GM18508 (cell line): ENCODE results near the gene FSTL4.

ENCODE experiments used
- ATAC-seq: cut with Tn5 transposase; IDR thresholded peaks from one replicate; pipeline ENCODE4 v1.9.1; 2021; ENCODE audit warnings: moderate number of reproducible peaks; ENCODE audit not compliant: insufficient read depth, unreplicated experiment

Gene FSTL4

DNA sequence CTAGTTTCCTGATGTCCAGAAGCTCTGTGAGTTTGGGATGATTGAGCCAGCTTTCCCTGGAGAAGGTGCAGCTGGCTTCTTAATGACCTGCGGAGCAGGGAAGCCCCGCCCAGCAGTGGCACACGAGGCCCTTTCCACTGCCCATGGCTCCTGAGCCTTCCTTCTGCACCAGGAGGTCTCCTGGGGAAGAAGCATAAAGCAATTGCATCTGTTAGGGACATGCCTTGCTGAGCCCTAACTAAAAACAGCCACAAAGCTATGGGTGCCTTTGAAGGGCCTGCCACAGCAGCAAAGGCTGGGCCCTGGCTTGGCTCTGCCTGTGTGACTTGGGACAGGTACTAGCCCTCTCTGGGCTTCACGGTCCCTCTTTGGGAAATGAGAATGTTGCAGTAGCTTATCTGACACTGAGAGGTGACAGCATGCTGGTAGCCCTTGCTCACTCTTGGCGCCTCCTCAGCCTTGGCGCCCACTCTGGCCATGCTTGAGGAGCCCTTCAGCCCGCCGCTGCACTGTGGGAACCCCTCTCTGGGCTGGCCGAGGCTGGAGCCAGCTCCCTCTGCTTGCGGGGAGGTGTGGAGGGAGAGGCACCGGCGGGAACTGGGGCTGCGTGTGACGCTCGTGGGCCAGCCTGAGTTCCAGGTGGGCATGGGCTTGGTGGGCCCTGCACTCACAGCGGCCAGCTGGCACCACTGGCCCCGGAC, 218.4 kb downstream of the FSTL4 start:
- ATAC-seq: no peak

- ATAC-seq: no peak
Measured at GRCh38 chr5:133392448-133392847, 219.9 kb downstream of the FSTL4 start.

DNA sequence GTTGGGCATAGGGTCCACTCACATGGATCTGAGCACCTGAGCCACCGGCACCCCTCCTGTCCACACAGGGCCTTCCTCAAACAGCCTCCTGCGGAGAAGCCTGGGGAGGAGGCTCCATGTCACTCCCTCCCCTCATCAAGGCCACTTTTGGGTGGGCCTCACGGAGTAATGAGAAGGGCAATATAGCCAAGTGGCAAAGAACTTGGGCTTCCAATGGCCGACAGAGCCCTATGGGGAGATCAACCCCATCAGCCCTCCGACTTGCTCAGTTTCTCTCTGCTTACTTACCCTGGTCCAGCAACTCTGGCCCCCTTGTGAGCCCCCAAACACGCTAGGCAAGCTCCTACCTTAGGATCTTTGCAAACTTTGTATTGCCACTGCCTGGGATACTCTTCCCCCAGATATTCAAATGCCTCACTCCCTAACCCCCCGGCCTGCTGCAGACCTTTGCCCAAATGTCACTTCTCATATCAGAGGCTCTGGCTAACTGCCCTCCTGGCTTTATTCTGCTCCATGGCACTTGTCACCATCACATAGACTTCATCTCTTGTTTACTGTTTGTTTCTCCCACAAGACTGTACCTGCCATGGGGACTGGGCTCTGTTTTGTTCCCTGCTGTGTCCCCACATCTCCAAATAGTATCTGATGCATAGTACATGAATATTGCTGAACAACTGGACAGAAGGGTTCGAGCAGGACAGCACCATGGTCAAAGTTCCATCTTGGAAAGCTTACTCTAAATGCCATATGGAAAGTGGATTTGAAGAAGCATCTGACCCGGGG, 220.8 kb downstream of the FSTL4 start:
- ATAC-seq: no peak

DNA sequence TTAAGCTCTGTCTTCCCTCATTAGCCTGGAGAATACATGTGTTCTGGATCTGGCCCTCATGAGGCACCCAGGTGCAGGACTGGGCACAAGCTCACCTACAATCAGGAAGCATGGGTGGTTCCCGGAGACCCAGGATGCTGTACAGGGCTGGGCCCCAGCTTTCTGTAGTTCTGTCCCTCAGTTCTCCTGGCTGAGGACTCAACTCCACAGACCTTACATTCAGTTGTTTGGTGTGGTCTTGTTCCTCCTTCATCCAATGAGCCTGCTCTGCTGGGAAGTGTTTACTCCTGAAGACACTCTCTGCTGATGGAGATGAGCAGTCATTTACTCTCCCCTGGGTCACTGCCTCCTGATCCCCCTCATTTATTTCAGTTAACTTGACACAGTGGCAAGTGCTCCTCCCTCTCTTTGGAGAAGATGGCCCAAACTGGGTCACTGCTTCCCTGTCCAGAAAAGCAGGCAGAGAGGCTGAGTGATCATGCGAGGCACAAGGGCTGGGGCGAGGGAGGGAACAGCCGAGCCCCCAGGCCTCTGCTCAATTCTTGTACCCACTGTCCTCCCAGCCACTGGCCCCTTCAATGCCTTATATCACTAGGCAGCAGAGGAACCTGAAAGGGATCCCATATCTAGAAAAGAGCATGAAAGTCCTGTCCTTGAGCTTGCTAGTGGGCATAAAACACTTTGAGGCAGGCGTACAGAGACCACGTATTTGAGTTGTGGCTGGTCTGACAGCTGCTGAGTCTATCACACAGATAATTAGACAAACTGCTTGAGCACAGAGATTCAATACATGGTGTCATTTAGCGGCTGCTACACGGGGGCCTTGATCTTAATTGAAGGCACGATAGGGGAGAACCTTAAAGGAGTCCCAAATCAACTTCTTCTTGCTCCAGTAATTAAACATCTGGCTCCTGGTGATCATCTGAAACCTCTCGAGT, 221.7 kb downstream of the FSTL4 start:
- ATAC-seq: no peak

- ATAC-seq: no peak
Measured at GRCh38 chr5:133389066-133389590, 223.2 kb downstream of the FSTL4 start.

DNA sequence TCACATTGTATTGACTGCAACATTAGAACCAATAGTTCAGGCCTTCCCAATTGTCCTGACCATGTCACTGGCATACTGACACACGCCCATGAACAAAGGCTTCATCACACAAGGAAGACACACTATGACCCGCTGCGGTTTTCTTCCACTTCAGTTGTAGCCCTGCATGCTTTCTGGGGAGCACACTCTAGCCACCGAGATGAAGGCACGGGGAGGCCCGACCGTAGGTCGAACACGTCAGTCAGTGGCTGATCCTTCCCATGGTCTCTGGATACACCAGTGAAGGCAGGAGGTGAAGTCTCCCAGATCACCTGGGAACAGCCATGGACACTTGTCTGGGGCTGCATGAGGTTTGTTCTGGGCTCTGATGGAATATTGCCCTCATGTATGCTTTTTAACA, 224.7 kb downstream of the FSTL4 start:
- no peak for ATAC-seq

GRCh38 chr5:133387091-133387490, 225.2 kb downstream of the FSTL4 start:
- no peak for ATAC-seq

DNA sequence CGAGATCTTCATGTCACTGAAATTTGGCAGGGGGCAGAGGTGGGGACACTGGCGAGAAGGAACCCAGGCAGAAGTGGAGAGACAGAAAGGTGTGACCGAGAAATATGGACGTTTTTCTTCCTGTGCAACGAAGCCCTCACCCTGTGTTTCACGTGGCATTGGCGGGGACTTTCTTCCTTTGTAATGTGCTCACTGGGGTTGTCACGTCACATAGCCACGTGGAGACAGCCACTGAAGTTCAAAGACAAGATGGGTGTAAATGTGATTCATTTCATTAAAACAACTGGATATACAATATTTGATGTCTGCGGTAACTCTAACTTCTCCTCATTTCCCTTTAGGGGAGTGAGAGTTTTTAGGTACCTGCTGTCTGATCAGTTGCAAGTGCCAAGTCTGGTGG, 225.7 kb downstream of the FSTL4 start:
- ATAC-seq: no peak

GRCh38 chr5:133385346-133385745, 227.0 kb downstream of the FSTL4 start:
- no peak for ATAC-seq

DNA sequence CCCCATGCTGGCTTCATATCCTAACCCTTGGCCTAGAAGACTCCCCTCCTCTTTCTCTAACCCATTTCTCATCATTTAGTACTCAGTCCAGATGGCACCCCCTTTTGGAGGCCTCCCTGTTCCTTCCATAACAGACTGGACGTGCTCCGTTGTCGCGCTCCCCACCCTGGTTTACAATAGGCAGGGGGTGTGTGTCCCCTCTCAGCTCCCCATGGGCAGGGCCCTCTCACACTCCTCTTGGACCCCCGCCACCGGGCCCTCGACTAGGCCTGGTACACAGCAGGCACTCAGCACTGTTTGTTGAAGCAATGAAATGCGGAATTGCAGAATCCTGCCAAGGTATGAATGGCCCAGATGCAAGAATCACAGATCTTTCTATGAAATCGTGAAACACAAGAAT, 227.4 kb downstream of the FSTL4 start:
- ATAC-seq: no peak

DNA sequence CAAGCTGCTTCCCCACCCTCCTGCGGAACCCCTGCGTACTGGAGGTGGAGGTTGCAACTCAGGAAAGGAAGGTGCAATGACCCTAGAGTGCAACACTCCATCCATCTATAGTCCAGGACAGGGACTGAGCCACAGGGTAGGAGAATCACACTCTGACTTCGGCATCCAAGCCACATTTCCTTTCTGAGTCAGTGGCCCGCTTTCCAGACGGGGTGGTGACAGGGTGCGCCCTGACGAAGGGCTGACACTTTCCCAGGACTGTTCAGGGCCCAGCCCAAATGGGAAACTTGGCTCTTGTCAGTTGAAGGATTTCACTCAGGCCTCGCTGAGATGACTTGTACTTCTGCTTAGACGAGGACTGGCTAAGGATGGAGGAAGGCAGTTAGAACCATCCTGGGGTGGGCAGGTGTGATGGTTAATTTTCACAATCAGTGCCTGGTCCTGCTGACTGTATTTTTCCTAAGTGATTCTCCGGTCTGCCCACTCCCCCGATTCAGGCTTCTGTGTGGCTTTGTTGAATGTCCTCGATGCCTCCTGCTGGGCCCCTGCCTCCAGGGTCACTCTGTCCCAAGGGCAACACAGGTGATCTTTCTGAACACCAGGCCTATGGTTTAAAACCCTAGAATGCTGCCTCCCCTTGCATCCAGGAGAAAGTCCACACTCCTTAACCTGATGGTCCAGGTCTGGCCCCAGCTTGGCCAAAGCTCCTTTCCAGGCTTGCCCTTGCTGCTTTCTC, 228.1 kb downstream of the FSTL4 start:
- ATAC-seq: no peak

- ATAC-seq: no peak
Measured at GRCh38 chr5:133383580-133383939, 228.8 kb downstream of the FSTL4 start.

GRCh38 chr5:133382661-133383579, 229.4 kb downstream of the FSTL4 start:
- no peak for ATAC-seq

- ATAC-seq: no peak
Measured at GRCh38 chr5:133381571-133382365, 230.6 kb downstream of the FSTL4 start.

- no peak for ATAC-seq
Measured at GRCh38 chr5:133381041-133381440, 231.3 kb downstream of the FSTL4 start.

- ATAC-seq: no peak
Measured at GRCh38 chr5:133377736-133378135, 234.6 kb downstream of the FSTL4 start.

DNA sequence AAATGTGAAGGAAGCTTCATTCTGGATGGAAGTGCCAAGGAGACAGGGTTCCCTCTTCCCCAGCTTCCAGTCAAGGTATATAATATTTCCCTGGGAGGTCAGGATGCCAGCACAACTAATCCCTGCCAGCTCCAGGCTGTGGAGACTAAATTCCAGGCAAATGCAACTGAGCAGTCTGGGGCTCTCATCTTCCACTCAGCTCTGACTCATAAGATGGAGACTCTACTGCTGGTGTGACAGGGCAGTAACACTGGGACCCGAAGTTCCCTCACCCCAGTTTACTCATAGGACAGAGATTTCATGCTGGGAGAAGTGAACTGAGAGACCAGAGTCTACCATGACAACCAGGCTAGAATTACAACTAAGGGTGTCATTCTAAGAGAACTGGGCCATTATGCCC, 235.4 kb downstream of the FSTL4 start:
- no peak for ATAC-seq
